IMR-90 (cell line): ENCODE data around the gene CTBP2. TPM values are rescaled to one million over a fixed set of nuclear protein-coding genes. Genes with fewer than 3 reads are reported as not detected.

Source experiments
- ATAC-seq: fragments of 200-7000 bp; cut with Tn5 transposase; 2 replicates; pipeline ENCODE4 v1.9.1; 2020; ENCODE audit warnings: low read depth, mild to moderate bottlenecking, moderate library complexity
- BruUV-seq: library from RNA; stranded (reverse); fragments of 400-500 nt; replicated peaks from 2 replicates; lab custom pipeline; 2021; lab: Mats Ljungman, UMichigan
- CTCF ChIA-PET: fragments of 300-600 bp; formaldehyde crosslinking; extraction: SDS; loops from one replicate; lab custom pipeline; 2021; ENCODE audit warnings: antibody characterized with exemption; lab: Yijun Ruan, JAX
- POLR2A ChIA-PET: fragments of 300-600 bp; sonication (Branson Sonifier 250); formaldehyde crosslinking; loops from one replicate; lab custom pipeline; 2022; ENCODE audit warnings: antibody characterized with exemption; ENCODE audit not compliant: unreplicated experiment; lab: Charles Lee
- DNase-seq: peaks from one replicate; pipeline ENCODE4 v3.0.0; 2013
- H2AFZ ChIP-seq: replicated peaks from 2 replicates; pipeline ENCODE3; 2013; ENCODE audit warnings: low read length, mild to moderate bottlenecking; ENCODE audit not compliant: poor library complexity
- H2AK5ac ChIP-seq: 2 replicates; pipeline ENCODE4 v1.6.1; 2013; ENCODE audit warnings: low read depth, low read length, inconsistent platforms
- H2AK9ac ChIP-seq: replicated peaks from 2 replicates; pipeline ENCODE3; 2013; ENCODE audit warnings: mild to moderate bottlenecking, low read depth, low read length, moderate library complexity; ENCODE audit not compliant: poor library complexity
- H2BK120ac ChIP-seq: 2 replicates; pipeline ENCODE4 v1.6.1; 2013; ENCODE audit warnings: low read depth, low read length, inconsistent platforms
- H2BK15ac ChIP-seq: 3 replicates; pipeline ENCODE4 v1.6.1; 2013; ENCODE audit warnings: low read depth, low read length, inconsistent platforms
- H2BK20ac ChIP-seq: 2 replicates; pipeline ENCODE4 v1.6.1; 2013; ENCODE audit warnings: low read depth, mild to moderate bottlenecking, inconsistent platforms, low read length, moderate library complexity
- H2BK5ac ChIP-seq: 2 replicates; pipeline ENCODE4 v1.6.1; 2013; ENCODE audit warnings: mild to moderate bottlenecking, low read depth, low read length, inconsistent platforms; ENCODE audit not compliant: poor library complexity, severe bottlenecking
- H3K14ac ChIP-seq: replicated peaks from 2 replicates; pipeline ENCODE4 v1.6.1; 2013; ENCODE audit warnings: low read depth, low read length, inconsistent platforms
- H3K18ac ChIP-seq: 2 replicates; pipeline ENCODE4 v1.6.1; 2013; ENCODE audit warnings: low read depth, low read length, control low read depth
- H3K23ac ChIP-seq: 2 replicates; pipeline ENCODE4 v1.6.1; 2013; ENCODE audit warnings: low read depth, low read length, inconsistent platforms
- H3K27ac ChIP-seq: 2 replicates; pipeline ENCODE4 v1.5.1; 2013; ENCODE audit warnings: mild to moderate bottlenecking, control low read depth, low read length; ENCODE audit not compliant: insufficient read depth
- H3K27me3 ChIP-seq: 2 replicates; pipeline ENCODE4 v1.6.1; 2013; ENCODE audit warnings: low read length; ENCODE audit not compliant: control insufficient read depth, insufficient read depth
- H3K36me3 ChIP-seq: 2 replicates; pipeline ENCODE4 v1.6.1; 2013; ENCODE audit warnings: low read length, mixed read lengths; ENCODE audit not compliant: control insufficient read depth, insufficient read depth
- H3K4ac ChIP-seq: 2 replicates; pipeline ENCODE4 v1.6.1; 2013; ENCODE audit warnings: low read depth, low read length, inconsistent platforms
- H3K4me1 ChIP-seq: 2 replicates; pipeline ENCODE4 v1.6.1; 2013; ENCODE audit warnings: low read length, mixed read lengths; ENCODE audit not compliant: control insufficient read depth, insufficient read depth
- H3K4me2 ChIP-seq: 2 replicates; pipeline ENCODE4 v1.6.1; 2013; ENCODE audit warnings: low read depth, mild to moderate bottlenecking, control low read depth, low read length, moderate library complexity
- H3K4me3 ChIP-seq: 2 replicates; pipeline ENCODE4 v1.5.1; 2013; ENCODE audit warnings: low read depth, mild to moderate bottlenecking, control low read depth, low read length, moderate library complexity; ENCODE audit not compliant: insufficient read depth
- H3K56ac ChIP-seq: 2 replicates; pipeline ENCODE4 v1.6.1; 2013; ENCODE audit warnings: low read length, inconsistent platforms; ENCODE audit not compliant: insufficient read depth; ENCODE audit errors: extremely low read depth
- H3K79me1 ChIP-seq, 2 experiments: 2 replicates each; pipeline ENCODE4 v1.6.1; 2013; ENCODE audit warnings: low read length in 2 of 2, inconsistent platforms in 1 of 2, low read depth in 1 of 2
- H3K9ac ChIP-seq: 2 replicates; pipeline ENCODE4 v1.6.1; 2013; ENCODE audit warnings: low read depth, low read length, control low read depth
- H3K9me1 ChIP-seq: 2 replicates; pipeline ENCODE4 v1.6.1; 2013; ENCODE audit warnings: low read length, inconsistent platforms; ENCODE audit not compliant: insufficient read depth
- H3K9me3 ChIP-seq: 2 replicates; pipeline ENCODE4 v1.6.1; 2013; ENCODE audit warnings: low read length; ENCODE audit not compliant: control insufficient read depth, insufficient read depth
- H4K20me1 ChIP-seq: 2 replicates; pipeline ENCODE4 v1.6.1; 2013; ENCODE audit warnings: low read length, inconsistent platforms; ENCODE audit not compliant: insufficient read depth
- H4K5ac ChIP-seq: 2 replicates; pipeline ENCODE4 v1.6.1; 2013; ENCODE audit warnings: mild to moderate bottlenecking, low read depth, low read length, control low read depth
- H4K8ac ChIP-seq, 2 experiments: 2 replicates each; pipeline ENCODE4 v1.6.1; 2013; ENCODE audit warnings: low read depth in 2 of 2, low read length in 2 of 2, control low read depth in 1 of 2, inconsistent platforms in 1 of 2
- H4K91ac ChIP-seq: 2 replicates; pipeline ENCODE4 v1.6.1; 2013; ENCODE audit warnings: low read depth, low read length, inconsistent platforms; ENCODE audit not compliant: insufficient read depth
- BHLHE40 ChIP-seq: fragments of 150-350 bp; IDR thresholded peaks from 2 replicates; pipeline ENCODE4 v1.6.1; 2016; ENCODE audit warnings: mild to moderate bottlenecking, low read depth, low read length
- CEBPB ChIP-seq: IDR thresholded peaks from 2 replicates; pipeline ENCODE4 v1.6.1; 2012; ENCODE audit warnings: low read depth, low read length, improper control_type of control experiment
- CHD1 ChIP-seq: IDR thresholded peaks from 2 replicates; pipeline ENCODE4 v1.6.1; 2012; ENCODE audit warnings: low read depth, low read length, improper control_type of control experiment
- FOS ChIP-seq: fragments of 150-350 bp; IDR thresholded peaks from 2 replicates; pipeline ENCODE4 v1.6.1; 2016; ENCODE audit warnings: low read depth, low read length
- MAFK ChIP-seq: IDR thresholded peaks from 2 replicates; pipeline ENCODE4 v1.6.1; 2012; ENCODE audit warnings: low read depth, low read length, improper control_type of control experiment
- MAZ ChIP-seq: IDR thresholded peaks from 2 replicates; pipeline ENCODE4 v1.6.1; 2012; ENCODE audit warnings: low read depth, mild to moderate bottlenecking, low read length, improper control_type of control experiment, moderate library complexity, borderline replicate concordance
- MXI1 ChIP-seq: IDR thresholded peaks from 2 replicates; pipeline ENCODE4 v1.6.1; 2012; ENCODE audit warnings: low read depth, mild to moderate bottlenecking, low read length, moderate library complexity, borderline replicate concordance
- NFE2L2 ChIP-seq: fragments of 150-350 bp; IDR thresholded peaks from 2 replicates; pipeline ENCODE4 v1.6.1; 2016; ENCODE audit warnings: low read depth, mild to moderate bottlenecking, low read length
- POLR2A ChIP-seq: IDR thresholded peaks from 2 replicates; pipeline ENCODE4 v1.6.1; 2012; ENCODE audit warnings: mild to moderate bottlenecking, low read depth, low read length
- RAD21 ChIP-seq: IDR thresholded peaks from 2 replicates; pipeline ENCODE4 v1.6.1; 2012; ENCODE audit warnings: low read length, improper control_type of control experiment
- RCOR1 ChIP-seq: IDR thresholded peaks from 2 replicates; pipeline ENCODE4 v1.6.1; 2012; ENCODE audit warnings: mild to moderate bottlenecking, low read length, improper control_type of control experiment; ENCODE audit not compliant: insufficient replicate concordance
- RFX5 ChIP-seq: IDR thresholded peaks from 2 replicates; pipeline ENCODE4 v1.8.0; 2012; ENCODE audit warnings: low read depth, mild to moderate bottlenecking, low read length, moderate library complexity
- SMC3 ChIP-seq: fragments of 150-350 bp; IDR thresholded peaks from 2 replicates; pipeline ENCODE4 v1.6.1; 2016; ENCODE audit warnings: low read depth, mild to moderate bottlenecking, antibody characterized with exemption, low read length, moderate library complexity
- USF2 ChIP-seq: fragments of 150-350 bp; IDR thresholded peaks from 2 replicates; pipeline ENCODE4 v1.6.1; 2017; ENCODE audit warnings: mild to moderate bottlenecking, antibody characterized with exemption, low read length, low read depth
- WGBS, 2 experiments: methylation state at CpG; one replicate each; pipeline versions ENCODE4 v1.1.5 to v1.1.7; 2013; ENCODE audit warnings: missing lambda C conversion rate in 2 of 2; ENCODE audit not compliant: insufficient read length in 1 of 2; ENCODE audit errors: extremely low coverage in 2 of 2; 5-methylcytosine and 5-hydroxymethylcytosine counted together
- dilution Hi-C: fragments of 300-500 bp; cut with HindIII; formaldehyde crosslinking; loops from one replicate; pipeline ENCODE4 v1.14.3; 2018; ENCODE audit warnings: low sequenced_read_pairs; ENCODE audit not compliant: unreplicated experiment
- in situ Hi-C: fragments of 300-500 bp; cut with MboI; formaldehyde crosslinking; loops from 3 replicates; pipeline ENCODE4 v1.14.3; 2019; ENCODE audit warnings: low sequenced_read_pairs, inconsistent platforms, mixed read lengths
- intact Hi-C: fragments of 100-400 bp; cut with micrococcal nuclease; formaldehyde crosslinking; loops from 2 replicates; pipeline ENCODE4 v1.10.0; 2022
- polyA plus RNA-seq, 3 experiments: library from polyadenylated mRNA; depleted of rRNA; stranded (reverse); fragments of >200 nt; gene quantifications; 2 replicates each; pipeline ENCODE4 v1.2.3, GENCODE V29; 2012; ENCODE audit warnings: low replicate concordance in 1 of 3
- total RNA-seq: library from RNA; depleted of rRNA; stranded (reverse); fragments of >200 nt; gene quantifications from 2 replicates; pipeline ENCODE4 v1.2.3, GENCODE V29; 2012
- TF ChIP-seq, protein P1 (sequence below): fragments of 150-350 bp; IDR thresholded peaks from 2 replicates; pipeline ENCODE4 v1.6.1; 2016; ENCODE audit warnings: low read depth, mild to moderate bottlenecking, low read length, moderate library complexity, borderline replicate concordance
- TF ChIP-seq, protein P2 (sequence below): conservative IDR thresholded peaks from 2 replicates; pipeline ENCODE4 v1.5.1; 2012; ENCODE audit warnings: mild to moderate bottlenecking, low read depth, low read length, improper control_type of control experiment

CTBP2 gene
- total and polyA plus RNA-seq, 2 of the 4 experiments (the other 2 are of a cell fraction): 81.0 to 86.6 TPM

DNA sequence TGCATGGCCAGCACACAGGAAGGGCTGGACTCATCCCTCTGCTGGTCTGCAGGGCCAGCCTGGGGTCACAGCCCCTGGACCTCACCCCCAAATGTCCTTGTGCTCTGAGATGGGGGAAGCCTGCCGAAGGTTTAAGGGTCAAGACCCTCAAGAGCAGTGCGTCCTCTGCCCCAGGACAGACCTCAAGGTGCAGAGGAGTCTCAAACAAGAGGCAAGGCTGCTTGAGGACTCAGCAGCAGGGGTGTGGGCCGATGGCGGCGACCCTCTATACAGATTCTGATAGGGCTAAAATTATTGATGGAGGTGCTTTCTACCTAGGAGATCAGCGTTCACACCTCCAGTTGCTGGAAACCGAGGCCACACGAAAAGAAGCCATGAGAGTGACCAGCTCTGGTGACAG, 137.7 kb downstream of the CTBP2 start:
- intact Hi-C loops: no loop called here
- dilution Hi-C loops: no loop called here
- POLR2A ChIA-PET: no interaction called here

More for the DNA sequence above, 137.7 kb downstream of the CTBP2 start:
- H4K8ac ChIP-seq: no peak overlapping the region
- H3K4me2 ChIP-seq: no peak overlapping the region
- no peak overlapping the region for H3K56ac ChIP-seq
- no peak overlapping the region for H3K14ac ChIP-seq
- no peak overlapping the region for H2AFZ ChIP-seq
- no peak overlapping the region for H2BK5ac ChIP-seq
- no peak overlapping the region for H3K27ac ChIP-seq
- BruUV-seq: no TSS peak
- H3K9me3 ChIP-seq: no peaks in the 10 kb centered on the region
- H3K9me1 ChIP-seq: peaks cover 24% of the 10 kb centered on the region
- H3K4ac ChIP-seq: no peak overlapping the region
- no peak overlapping the region for H3K4me3 ChIP-seq
- DNase-seq: no peak
- peaks cover 26% of the 10 kb centered on the region for H3K36me3 ChIP-seq
- H3K79me1 ChIP-seq: peaks cover 36 to 98% of the 10 kb centered on the region in 2 experiments
- no peak overlapping the region for H3K9ac ChIP-seq
- no peak overlapping the region for H2BK20ac ChIP-seq
- no peak overlapping the region for H3K23ac ChIP-seq
- no peak overlapping the region for H3K18ac ChIP-seq
- peaks cover 96% of the 10 kb centered on the region for H4K20me1 ChIP-seq
- no peak for TF ChIP-seq NFE2L2
- no peak for TF ChIP-seq MAFK
- no peak for TF ChIP-seq BHLHE40
- TF ChIP-seq POLR2A: no peak
- no peak for TF ChIP-seq CHD1
- no peak for TF ChIP-seq RAD21
- no peak for TF ChIP-seq MAZ
- no peak for TF ChIP-seq CEBPB
- TF ChIP-seq FOS: no peak
- no peak for TF ChIP-seq RCOR1
- TF ChIP-seq, protein P1, sequence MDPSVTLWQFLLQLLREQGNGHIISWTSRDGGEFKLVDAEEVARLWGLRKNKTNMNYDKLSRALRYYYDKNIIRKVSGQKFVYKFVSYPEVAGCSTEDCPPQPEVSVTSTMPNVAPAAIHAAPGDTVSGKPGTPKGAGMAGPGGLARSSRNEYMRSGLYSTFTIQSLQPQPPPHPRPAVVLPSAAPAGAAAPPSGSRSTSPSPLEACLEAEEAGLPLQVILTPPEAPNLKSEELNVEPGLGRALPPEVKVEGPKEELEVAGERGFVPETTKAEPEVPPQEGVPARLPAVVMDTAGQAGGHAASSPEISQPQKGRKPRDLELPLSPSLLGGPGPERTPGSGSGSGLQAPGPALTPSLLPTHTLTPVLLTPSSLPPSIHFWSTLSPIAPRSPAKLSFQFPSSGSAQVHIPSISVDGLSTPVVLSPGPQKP: no peak
- TF ChIP-seq MXI1: no peak
- no peak for TF ChIP-seq USF2
- TF ChIP-seq, protein P2, sequence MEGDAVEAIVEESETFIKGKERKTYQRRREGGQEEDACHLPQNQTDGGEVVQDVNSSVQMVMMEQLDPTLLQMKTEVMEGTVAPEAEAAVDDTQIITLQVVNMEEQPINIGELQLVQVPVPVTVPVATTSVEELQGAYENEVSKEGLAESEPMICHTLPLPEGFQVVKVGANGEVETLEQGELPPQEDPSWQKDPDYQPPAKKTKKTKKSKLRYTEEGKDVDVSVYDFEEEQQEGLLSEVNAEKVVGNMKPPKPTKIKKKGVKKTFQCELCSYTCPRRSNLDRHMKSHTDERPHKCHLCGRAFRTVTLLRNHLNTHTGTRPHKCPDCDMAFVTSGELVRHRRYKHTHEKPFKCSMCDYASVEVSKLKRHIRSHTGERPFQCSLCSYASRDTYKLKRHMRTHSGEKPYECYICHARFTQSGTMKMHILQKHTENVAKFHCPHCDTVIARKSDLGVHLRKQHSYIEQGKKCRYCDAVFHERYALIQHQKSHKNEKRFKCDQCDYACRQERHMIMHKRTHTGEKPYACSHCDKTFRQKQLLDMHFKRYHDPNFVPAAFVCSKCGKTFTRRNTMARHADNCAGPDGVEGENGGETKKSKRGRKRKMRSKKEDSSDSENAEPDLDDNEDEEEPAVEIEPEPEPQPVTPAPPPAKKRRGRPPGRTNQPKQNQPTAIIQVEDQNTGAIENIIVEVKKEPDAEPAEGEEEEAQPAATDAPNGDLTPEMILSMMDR: no peak
- no peak for TF ChIP-seq SMC3
- TF ChIP-seq RFX5: no peak
- no peak overlapping the region for H2BK120ac ChIP-seq
- in situ Hi-C loops: no loop called here
- ATAC-seq: no peak
- no peak overlapping the region for H2BK15ac ChIP-seq
- CTCF ChIA-PET: no interaction called here
- H2AK5ac ChIP-seq: no peak overlapping the region
- WGBS, 2 experiments: no CpG with 5 or more reads among the region's 8 CpGs
- H4K91ac ChIP-seq: no peak overlapping the region
- no peak overlapping the region for H2AK9ac ChIP-seq
- H3K27me3 ChIP-seq: no peaks in the 10 kb centered on the region
- peaks cover 16% of the 10 kb centered on the region for H3K4me1 ChIP-seq
- H4K5ac ChIP-seq: no peak overlapping the region
